HG03439 (cell line): ENCODE results near the gene PATL2.
"Not testable (repeated sequence)": the region's sequence is repeated elsewhere in the genome, so short reads cannot be mapped to it uniquely, and the experiment has no call there.

Experiments
- ATAC-seq: cut with Tn5 transposase; IDR thresholded peaks from one replicate; pipeline ENCODE4 v1.9.1; 2021; ENCODE audit warnings: mild to moderate bottlenecking, moderate library complexity; ENCODE audit not compliant: unreplicated experiment

The PATL2 gene

GRCh38 chr15:44711096-44711742 lies at the start of gene PATL2, which contains the start of gene B2M:
Gene PATL2 (minus strand): TSS chr15:44711323. CDS start chr15:44676490, 34,833 bp downstream.
Gene B2M (plus strand): TSS chr15:44711517. CDS start chr15:44711547, 30 bp downstream.
- peak; percentile 79 for ATAC-seq

- ATAC-seq: no peak
These were observed 42.2 kb upstream of the PATL2 start for GRCh38 chr15:44753345-44753744.

- ATAC-seq: not testable (repeated sequence)
These were observed 32.3 kb upstream of the PATL2 start for GRCh38 chr15:44743454-44743853.

- not testable (repeated sequence) for ATAC-seq
These were observed 28.2 kb upstream of the PATL2 start for GRCh38 chr15:44739222-44739847.

GRCh38 chr15:44738340-44738984 lies 27.3 kb upstream of the PATL2 start:
- no peak for ATAC-seq

- ATAC-seq: no peak
These were observed 25.1 kb upstream of the PATL2 start, which contains the start of gene TRIM69 for GRCh38 chr15:44736181-44736765. Gene TRIM69 (plus strand): TSS chr15:44736528. CDS start chr15:44736705, 177 bp downstream.

GRCh38 chr15:44735482-44736180 lies 24.5 kb upstream of the PATL2 start:
- ATAC-seq: no peak

- no peak for ATAC-seq
These were observed 23.8 kb upstream of the PATL2 start for GRCh38 chr15:44734839-44735481.

GRCh38 chr15:44729408-44730127 lies 18.4 kb upstream of the PATL2 start:
- no peak for ATAC-seq

- peak; percentile 75 for ATAC-seq
These were observed 17.7 kb upstream of the PATL2 start for GRCh38 chr15:44728576-44729407.

- ATAC-seq: not testable (repeated sequence)
These were observed 17.1 kb upstream of the PATL2 start for GRCh38 chr15:44728232-44728575.

GRCh38 chr15:44727485-44728231 lies 16.5 kb upstream of the PATL2 start:
- ATAC-seq: no peak

- peak; percentile 26 for ATAC-seq
These were observed 15.7 kb upstream of the PATL2 start for GRCh38 chr15:44726568-44727484.

- ATAC-seq: no peak
These were observed 15.0 kb upstream of the PATL2 start for GRCh38 chr15:44726136-44726535.

- ATAC-seq: no peak
These were observed 10.9 kb upstream of the PATL2 start for GRCh38 chr15:44722011-44722410.

GRCh38 chr15:44720460-44721176 lies 9.5 kb upstream of the PATL2 start:
- ATAC-seq: no peak
